ENCODE data around the gene TUFM.
"Not testable (repeated sequence)": the region's sequence is repeated elsewhere in the genome, so short reads cannot be mapped to it uniquely, and the experiment has no call there.

TUFM gene

DNA sequence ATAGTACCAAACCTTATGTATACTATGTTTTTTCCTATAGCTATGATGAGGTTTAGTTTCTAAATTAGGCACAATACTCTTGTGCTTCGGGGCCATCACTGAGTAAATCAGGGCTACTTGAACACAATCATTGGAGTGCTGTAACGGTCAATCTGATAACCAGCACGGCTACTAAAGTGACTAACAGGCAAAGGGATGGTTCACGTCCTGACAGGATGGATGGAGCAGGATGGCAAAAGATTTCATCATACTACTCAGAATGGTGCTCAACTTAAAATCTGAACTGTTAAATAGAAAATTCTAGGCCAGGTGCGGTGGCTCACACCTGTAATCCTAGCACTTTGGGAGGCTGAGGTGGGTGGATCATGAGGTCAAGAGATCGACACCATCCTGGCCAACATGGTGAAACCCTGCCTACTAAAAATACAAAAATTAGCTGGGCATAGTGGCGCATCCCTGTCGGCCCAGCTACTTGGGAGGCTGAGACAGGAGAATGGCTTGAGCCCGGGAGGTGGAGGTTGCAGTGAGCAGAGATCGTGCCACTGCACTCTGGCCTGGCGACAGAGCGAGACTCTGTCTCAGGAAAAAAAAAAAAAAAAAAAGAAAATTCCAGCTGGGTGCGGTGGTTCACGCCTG is 7.0 kb downstream of the TUFM start:
- DNase-seq (ENCODE audit: low read depth, low spot score) = no peak

DNA sequence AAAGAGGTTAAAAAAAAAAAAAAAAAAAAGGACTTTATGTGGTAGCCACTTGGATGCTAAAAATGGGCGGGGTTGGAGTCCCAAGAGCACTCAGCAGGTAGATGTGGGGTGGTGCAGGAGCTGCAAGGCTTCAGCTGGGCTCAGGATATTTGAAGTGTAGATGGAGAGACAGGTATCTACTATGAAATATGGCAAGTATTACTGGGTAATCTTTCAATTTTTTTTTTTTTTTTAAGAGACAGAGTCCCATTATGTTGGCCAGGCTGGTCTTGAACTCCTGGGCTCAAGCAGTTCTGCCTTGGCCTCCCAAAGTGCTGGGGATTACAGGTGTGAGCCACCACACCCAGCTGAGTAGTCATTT is 7.6 kb downstream of the TUFM start:
- no peak for DNase-seq (ENCODE audit: low read depth, low spot score)

DNA sequence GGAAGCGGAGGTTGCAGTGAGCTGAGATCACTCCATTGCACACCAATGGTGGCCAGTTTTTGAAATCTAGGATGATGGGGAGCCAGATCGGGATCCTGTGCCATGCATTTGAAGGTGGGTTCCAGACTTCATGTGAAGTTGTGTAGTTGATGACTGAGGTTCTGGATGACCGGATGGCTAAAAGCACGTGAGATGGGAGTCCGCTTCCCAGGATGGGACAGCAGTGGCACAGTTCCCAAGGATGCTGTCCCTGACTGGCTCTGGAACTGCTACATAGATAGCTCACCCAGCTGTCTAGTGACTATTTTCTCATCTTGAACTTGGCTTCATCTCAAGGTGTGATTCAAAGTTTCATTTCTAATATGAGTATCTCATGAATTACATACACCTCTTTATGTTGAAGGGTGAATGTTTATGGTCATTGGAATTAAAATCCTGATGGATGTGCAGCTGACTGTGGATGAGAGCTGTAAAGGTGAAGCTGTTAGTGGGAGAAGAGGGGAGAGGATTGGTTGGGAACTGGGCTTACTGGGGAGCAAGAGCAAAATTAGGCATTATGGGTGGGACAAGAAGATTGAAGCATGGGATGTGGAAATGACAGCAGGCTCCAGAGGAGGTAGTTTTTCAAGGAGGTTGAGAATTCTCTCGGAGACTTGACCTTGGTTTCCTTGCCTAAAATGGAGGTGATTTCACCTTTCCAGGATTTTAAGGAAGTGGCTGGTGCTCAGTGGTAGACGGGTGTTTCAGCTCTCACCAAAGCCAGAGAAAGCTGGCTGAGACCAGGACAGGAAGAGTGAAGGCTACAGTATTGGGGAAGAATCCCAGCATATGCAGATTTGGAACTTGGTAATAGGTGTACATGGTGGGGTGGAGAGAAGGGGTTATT is 8.2 kb downstream of the TUFM start:
- DNase-seq (ENCODE audit: low read depth, low spot score) = no peak

DNA sequence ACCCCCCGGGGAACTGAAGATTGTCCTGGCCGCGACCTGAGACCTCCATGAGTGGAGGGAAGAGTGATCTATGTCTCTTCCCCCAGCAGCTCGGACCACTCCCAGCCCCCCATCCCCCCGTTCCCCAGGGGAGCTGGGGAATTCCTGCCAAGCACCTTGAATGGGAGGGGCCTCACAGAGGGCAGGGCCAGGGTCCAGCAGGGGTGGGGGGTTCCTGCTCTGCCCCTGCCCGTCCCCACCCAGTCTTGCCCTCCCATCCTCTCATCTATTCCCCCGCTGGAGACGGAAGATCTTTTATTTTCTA is 9.4 kb downstream of the TUFM start:
- DNase-seq (ENCODE audit: low read depth, low spot score) = no peak

DNA sequence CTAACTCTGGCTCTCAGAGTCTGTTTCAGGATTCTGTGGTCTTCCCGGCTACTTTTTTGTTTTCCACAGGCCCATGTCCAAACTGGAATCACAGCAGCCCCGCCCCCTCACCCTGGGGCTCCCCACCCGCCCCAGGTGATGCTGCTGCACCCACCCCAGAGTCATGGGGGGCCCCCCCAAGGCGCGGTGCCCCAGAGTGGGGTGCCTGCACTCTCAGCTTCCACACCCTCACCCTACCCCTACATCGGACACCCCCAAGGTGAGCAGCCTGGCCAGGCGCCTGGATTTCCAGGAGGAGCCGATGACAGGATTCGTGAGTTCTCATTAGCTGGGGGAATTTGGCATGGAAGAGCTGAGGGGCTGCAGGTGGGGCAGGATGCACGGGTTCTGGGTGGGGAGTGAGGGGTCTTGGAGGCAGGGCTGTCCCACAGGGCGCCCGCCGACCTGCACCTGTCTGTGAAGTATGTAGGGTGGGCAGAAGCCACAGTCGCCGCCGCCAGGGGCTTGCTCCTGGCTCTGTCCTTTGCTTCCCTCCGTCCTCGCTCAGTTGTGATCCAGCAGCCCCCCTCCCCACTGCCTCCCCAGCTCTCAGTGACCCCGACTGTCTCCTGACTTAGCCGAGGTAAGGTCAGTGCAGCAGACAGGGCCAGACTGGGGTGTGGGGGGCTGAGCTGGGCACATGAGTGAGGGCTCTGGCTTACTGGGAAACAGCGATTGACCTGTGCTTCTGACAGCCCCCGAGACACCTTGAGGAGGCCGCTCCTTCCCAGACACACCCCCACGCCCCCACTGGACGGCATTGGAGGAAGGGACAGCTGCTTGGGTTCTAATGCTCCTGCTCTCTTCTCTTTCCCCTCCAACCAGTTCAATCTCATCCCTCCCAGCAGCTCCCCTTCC is 10.0 kb downstream of the TUFM start:
- no peak for DNase-seq (ENCODE audit: low read depth, low spot score)

DNA sequence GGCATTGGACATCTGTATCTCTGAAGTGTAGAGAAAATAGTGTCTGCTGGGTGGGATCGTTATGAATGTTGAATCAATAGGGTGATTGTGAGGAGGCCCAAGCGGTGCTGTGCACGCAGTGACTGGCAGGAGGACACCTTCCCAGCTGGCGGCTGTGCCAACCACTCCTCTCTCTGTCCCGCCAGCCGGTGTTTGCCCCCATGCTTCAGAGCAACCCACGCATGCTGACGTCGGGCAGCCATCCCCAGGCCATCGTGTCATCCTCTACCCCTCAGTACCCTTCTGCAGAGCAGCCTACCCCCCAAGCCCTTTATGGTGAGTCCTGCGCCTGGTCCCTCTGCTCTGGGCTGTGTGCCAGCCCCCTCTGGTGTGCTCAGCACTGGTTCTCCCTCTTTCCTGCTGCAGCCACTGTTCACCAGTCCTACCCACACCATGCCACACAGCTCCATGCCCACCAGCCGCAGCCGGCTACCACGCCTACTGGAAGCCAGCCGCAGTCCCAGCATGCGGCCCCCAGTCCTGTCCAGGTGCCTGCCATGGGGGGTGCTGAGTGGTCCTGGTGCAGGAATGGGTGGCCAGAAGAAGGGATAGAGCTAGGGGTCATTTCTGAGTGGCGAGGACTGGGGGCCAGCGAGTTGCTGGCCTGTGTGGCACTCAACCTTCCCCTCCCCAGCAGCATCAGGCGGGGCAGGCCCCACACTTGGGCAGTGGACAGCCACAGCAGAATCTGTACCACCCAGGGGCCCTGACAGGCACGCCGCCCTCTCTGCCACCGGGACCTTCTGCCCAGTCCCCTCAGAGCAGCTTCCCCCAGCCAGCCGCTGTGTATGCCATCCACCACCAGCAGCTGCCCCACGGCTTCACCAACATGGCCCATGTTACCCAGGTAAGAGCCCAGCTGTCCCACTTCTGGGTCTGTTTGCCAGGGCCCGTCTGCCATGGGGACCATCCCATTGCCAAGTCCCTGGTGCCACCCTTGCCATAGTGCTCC is 11.0 kb downstream of the TUFM start:
- DNase-seq (ENCODE audit: low read depth, low spot score) = no peak

DNA sequence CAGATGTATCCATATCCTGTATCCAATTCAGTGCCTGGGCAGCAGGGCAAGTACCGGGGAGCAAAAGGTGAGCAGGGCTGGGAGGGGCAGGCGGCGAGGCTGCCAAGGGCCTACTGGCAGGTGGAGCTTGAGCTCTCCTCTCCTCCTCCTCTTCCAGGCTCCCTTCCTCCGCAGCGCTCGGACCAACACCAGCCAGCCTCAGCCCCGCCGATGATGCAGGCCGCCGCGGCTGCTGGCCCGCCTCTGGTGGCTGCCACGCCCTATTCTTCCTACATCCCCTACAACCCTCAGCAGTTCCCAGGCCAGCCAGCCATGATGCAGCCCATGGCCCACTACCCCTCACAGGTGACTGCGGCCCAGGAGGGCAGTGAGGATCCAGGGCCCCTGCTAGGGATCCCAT is 11.8 kb downstream of the TUFM start:
- DNase-seq (ENCODE audit: low read depth, low spot score) = no peak

DNA sequence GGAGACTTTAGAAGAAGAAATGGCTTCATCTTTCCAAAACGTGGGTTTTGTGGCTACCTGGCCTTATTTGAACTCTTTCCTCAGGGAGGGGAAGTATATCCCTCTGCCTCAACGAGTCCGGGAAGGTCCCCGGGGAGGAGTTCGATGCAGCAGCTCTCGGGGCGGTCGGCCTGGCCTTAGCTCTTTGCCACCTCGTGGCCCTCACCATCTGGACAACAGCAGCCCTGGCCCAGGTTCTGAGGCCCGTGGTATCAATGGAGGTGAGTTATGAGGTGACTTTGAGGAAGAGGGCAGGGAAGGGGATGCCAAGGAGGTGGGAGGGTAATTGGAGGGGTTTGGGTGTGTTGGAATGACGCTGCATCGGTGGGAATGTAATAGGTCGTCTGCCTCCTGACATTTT is 15.6 kb downstream of the TUFM start:
- no peak for DNase-seq (ENCODE audit: low read depth, low spot score)

DNA sequence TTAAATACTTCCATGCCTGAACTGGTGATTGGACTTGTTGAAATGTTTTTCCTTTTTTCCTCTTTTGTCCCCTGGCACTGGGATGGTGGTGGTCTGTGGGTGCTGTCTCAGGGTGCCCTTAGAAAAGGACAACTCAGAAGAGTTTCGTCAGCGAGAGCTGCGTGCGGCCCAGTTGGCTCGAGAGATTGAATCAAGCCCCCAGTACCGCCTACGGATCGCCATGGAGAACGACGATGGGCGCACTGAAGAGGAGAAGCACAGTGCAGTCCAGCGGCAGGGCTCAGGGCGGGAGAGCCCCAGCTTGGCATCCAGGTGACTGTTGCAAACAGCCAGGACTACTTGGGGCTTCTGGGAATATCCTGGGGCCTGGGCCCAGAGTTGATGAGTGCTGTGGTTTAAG is 16.4 kb downstream of the TUFM start:
- DNase-seq (ENCODE audit: low read depth, low spot score) = no peak

DNA sequence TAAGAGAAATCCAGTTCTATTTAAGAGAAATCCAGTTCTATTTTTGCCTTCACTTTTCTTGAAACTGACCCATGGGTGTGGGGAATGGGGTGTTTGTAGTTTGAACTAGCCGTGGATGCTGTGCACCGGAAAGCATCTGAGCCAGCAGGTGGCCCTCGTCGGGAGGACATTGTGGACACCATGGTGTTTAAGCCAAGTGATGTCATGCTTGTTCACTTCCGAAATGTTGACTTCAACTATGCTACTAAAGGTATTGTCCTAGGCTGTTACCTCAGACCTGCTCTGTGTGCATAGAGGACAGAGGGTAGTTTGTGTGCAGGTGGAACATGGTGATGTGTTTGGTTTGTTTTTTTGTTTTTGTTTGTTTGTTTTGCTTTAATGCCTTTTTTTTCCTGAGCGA is 20.0 kb downstream of the TUFM start:
- no peak for DNase-seq (ENCODE audit: low read depth, low spot score)

DNA sequence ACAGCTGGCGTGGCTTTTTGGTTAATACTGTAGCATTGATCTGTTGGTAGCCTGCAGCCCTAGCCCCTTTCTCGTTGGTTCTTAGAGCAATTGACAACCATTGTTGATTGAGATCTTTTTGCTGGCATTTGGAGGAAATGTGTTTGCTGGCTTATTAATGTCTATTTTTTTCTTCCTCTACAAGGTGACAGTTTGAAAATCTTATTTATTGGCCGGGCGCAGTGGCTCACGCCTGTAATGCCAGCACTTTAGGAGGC is 21.5 kb downstream of the TUFM start:
- DNase-seq (ENCODE audit: low read depth, low spot score) = no peak

DNA sequence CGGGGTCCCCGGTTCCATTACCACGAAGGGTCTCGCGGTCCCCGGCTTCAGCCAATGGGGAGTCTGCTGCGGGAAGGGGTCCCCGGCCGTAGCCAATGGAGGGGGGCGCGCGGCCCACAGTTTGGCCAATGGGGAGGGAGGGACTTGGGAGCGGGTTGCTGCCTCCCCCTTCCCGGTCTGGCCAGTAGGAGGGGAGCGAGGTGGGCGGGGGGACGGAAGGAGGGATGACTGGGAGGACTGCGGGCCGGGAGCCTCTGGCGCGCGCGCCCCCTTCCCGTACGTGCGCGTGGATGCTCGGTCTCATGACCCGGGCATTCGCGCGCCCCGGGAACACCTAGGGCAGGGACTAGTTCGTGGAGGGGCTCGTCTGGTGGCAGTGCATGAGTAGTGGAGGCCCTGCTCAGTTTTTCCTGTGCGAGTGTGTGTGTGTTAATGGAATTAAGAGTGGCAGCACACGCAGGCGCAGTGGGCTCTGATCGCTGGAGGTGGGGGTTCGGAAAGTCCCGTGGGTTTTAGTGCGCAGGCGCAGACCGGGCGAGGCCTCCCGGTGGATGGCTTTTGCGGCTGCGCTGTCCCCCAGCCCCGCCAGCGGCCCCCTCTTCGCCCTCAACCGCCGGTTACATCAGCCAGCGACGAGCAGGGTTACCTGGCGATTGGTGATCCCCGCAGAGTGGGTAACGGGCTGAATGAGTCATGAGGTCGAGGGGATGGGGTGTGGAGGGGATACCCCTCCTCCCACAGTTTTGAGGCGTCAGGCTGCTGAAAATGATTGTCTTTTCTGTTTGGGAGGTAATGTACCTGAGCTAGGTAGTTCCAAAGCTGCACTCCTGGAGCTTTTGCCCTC is 22.1 kb downstream of the TUFM start:
- DNase-seq (ENCODE audit: low read depth, low spot score) = peak; percentile 97

DNA sequence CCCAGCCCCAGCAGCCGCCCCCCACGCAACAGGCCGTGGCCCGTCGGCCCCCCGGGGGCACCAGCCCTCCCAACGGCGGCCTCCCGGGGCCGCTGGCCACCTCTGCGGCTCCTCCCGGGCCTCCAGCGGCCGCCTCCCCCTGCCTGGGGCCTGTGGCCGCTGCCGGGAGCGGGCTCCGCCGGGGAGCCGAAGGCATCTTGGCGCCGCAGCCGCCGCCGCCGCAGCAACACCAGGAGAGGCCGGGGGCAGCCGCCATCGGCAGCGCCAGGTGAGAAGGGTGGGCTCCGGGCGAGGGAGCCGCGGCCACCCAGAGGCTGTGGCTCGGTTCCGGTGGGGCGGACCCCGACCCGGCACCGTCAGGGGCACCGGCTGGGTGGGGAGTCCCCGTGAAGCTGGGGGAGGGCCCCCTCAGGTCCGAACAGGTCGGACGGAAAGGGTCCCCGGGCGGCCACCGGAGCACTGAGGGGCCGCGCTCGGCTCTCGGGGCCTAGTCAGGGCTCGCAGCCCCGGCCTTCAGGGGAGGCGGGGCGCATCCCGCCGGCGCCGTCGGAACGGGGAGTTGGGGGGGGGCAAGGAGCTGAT is 22.8 kb downstream of the TUFM start:
- DNase-seq (ENCODE audit: low read depth, low spot score) = no peak

DNA sequence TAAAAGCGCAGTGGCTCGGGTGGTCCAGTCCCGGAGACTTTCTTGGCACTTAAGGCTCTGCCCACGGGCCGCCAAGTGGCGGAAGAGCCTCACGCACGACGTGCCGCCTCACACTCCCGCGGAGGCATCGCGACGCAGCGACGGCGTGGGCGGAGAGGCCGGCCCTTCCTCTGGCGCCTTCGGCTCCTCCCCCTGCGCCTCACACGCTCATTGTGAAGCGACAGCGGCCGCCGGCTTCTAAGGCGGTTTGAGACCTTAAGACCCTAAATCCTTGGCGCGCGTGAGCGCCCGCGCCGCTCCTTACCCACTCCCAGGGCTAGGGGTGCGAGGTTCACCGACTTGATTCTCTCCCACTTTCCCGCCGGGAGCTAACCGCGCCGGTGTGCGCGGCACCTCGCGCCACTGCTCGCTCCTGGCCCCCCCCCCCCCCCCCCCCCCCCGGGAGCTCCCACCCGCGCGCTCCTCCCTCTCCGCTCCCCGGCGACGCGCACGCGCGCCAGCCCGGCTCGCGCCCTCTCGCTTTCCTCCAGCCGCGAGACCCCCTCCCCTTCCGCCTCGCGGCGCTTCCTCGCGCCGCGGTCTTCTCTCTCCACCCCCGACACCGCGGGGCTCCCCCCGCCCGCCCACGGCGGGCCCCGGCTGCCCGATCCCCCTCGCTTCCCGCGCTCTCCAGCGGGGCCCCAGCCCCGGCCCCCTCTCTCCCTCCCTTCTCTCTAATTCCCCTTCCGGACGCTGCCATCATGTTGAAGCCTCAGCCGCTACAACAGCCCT is 23.4 kb downstream of the TUFM start, which contains the start of gene ATXN2L:
TSS of gene ATXN2L (plus strand) at position 480 of the 771 bp plus-strand sequence. CDS start at position 741, 261 bp downstream.
- DNase-seq (ENCODE audit: low read depth, low spot score) = peak; percentile 89

DNA sequence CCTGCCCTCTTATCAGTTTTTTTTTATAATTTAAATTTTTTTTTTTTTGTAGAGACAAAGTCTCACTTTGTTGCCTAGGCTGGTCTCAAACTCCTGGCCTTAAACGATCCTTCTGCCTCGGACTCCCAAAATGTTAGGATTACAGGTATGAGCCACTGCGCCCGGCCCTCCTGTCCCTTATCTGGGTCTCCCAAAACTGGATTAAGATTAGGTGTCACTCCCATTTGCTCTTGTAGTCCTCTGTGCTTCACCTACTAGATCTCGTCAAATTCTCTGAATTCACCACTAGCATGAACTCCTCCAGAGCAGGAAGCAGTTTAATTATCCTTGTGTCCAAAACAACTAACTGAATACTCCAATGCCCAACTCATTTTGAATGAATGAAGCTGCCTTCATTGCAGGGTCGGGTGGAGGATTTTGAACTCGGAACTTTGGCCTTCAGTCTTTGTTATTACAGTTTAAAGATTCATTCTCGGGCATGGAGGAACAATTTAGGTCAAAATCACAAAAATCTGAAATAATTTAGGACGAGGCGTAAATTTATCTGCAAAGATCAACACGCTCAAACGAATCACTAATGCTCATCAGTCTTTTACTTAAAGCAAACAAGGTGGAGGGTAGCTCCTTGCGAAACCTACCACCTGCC is 24.2 kb downstream of the TUFM start:
- DNase-seq (ENCODE audit: low read depth, low spot score) = no peak

DNA sequence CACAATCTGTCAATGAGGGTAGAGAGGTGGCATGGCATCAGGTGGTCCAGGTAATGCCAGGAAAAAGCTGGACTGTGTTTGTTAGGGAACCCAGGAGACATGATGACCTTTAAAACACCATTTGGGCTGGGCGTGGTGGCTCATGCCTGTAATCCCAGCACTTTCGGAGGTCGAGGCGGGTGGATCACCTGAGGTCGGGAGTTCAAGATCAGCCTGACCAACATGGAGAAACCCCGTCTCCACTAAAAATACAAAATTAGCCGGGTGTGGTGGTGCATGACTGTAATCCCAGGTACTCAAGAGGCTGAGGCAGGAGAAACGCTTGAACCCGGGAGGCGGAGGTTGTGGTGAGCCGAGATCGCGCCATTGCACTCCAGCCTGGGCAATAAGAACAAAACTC is 25.6 kb downstream of the TUFM start:
- not testable (repeated sequence) for DNase-seq (ENCODE audit: low read depth, low spot score)

DNA sequence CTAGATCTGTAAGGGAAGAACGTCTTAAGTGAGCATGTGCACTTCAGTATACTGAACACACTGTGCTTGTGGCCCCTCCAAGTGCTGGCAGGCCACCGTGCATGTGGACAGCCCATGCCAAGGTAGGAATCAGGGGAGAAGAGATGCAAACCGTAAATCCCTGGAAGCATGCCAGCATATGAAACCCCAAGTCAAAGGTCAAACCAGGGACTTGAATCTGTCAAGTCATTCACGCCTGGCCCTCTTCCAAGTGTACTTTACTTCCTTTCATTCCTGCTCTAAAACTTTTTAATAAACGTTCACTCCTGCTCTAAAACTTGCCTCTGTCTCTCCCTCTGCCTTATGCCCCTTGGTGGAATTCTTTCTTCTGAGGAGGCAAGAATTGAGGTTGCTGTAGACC is 26.1 kb downstream of the TUFM start:
- no peak for DNase-seq (ENCODE audit: low read depth, low spot score)

DNA sequence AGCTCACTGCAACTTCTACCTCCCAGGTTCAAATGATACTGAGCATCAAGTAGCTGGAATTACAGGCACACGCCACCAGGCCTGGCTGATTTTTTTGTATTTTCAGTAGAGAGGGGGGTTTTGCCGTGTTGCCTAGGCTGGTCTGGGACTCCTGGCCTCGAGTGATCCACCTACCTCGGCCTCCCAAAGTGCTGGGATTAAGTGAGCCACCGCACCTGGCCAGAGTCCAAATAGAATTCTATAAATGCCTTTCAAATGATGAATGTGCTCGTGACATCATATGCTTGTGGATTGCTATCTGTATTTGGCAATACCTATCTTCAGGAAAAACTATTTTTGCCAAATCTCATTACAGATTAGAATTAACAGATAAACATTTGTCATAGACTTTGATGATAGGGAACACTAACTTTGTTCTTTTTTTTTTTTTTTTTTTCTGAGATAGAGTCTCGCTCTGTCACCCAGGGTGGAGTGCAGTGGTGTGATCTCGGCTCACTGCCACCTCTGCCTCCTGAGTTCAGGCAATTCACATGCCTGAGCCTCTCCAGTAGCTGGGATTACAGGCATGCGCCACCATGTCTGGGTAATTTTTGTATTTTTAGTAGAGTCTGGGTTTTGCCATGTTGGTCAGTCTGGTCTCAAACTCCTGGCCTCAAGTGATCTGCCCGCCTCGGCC is 38.6 kb downstream of the TUFM start:
- DNase-seq (ENCODE audit: low read depth, low spot score) = not testable (repeated sequence)
